A673 (cell line): ENCODE results near the gene NPAS4.

Source experiments
- CTCF ChIP-seq: fragments of 300-800, 200-600 bp; sonication (generic); conservative IDR thresholded peaks from 2 replicates; pipeline ENCODE4 v1.5.1; 2017; ENCODE audit warnings: low read depth, mild to moderate bottlenecking, antibody characterized with exemption, low read length, moderate library complexity, mixed read lengths
- EZH2 ChIP-seq: fragments of 200-600 bp; sonication (generic); IDR thresholded peaks from 2 replicates; pipeline ENCODE4 v1.6.1; 2017; ENCODE audit warnings: borderline replicate concordance, low read depth, mild to moderate bottlenecking, mixed read lengths, antibody characterized with exemption, low read length; ENCODE audit not compliant: poor library complexity, severe bottlenecking

- TF ChIP-seq CTCF (no peak), EZH2 (no peak)
These were observed 29.5 kb upstream of the NPAS4 start for GRCh38 chr11:66391322-66391721.
